Natural killer cell (primary cell): ENCODE results near the gene DPYD. TPM values are rescaled to one million over a fixed set of nuclear protein-coding genes. Genes with fewer than 3 reads are reported as not detected.

ENCODE experiments used
- ATAC-seq, 3 donors: fragments of 150-1000 bp in 2 of 3; fragments of 200-7000 bp in 1 of 3; cut with Tn5 transposase; 1 replicate in 1 of 3; 2 replicates in 2 of 3; pipeline ENCODE4 v1.10.0; 2021; ENCODE audit warnings: mild to moderate bottlenecking in 2 of 3, moderate library complexity in 2 of 3
- DNase-seq, 2 donors: peaks; one replicate each; pipeline versions ENCODE4 v3.0.0 to v3.0.0-alpha.2; 2013 to 2021; ENCODE audit warnings: mixed read lengths in 1 of 2
- H3K27ac ChIP-seq: one replicate; pipeline ENCODE4 v1.5.1; 2013; ENCODE audit warnings: mild to moderate bottlenecking, low read length
- H3K27me3 ChIP-seq: one replicate; pipeline ENCODE4 v1.6.1; 2013; ENCODE audit warnings: low read length; ENCODE audit not compliant: control insufficient read depth, insufficient read depth
- H3K36me3 ChIP-seq: one replicate; pipeline ENCODE4 v1.6.1; 2013; ENCODE audit warnings: low read length; ENCODE audit not compliant: control insufficient read depth, insufficient read depth
- H3K4me1 ChIP-seq: one replicate; pipeline ENCODE4 v1.6.1; 2013; ENCODE audit warnings: low read length; ENCODE audit not compliant: control insufficient read depth, insufficient read depth
- H3K4me3 ChIP-seq: one replicate; pipeline ENCODE4 v1.5.1; 2013; ENCODE audit warnings: low read length
- H3K9me3 ChIP-seq: one replicate; pipeline ENCODE4 v1.6.1; 2013; ENCODE audit warnings: low read length; ENCODE audit not compliant: control insufficient read depth, insufficient read depth
- H3K27ac Mint-ChIP-seq, 2 donors: one replicate each; pipeline ENCODE4 v1.8.0; 2022; ENCODE audit warnings: mild to moderate bottlenecking in 2 of 2, mixed read lengths in 2 of 2, moderate library complexity in 1 of 2
- H3K27me3 Mint-ChIP-seq, 2 donors: one replicate each; pipeline ENCODE4 v1.8.0; 2022; ENCODE audit warnings: low read depth in 2 of 2, mixed read lengths in 2 of 2
- H3K36me3 Mint-ChIP-seq: one replicate; pipeline ENCODE4 v1.8.0; 2022; ENCODE audit warnings: mixed read lengths
- H3K4me1 Mint-ChIP-seq, 2 donors: one replicate each; pipeline ENCODE4 v1.8.0; 2022; ENCODE audit warnings: mixed read lengths in 2 of 2
- H3K4me3 Mint-ChIP-seq: one replicate; pipeline ENCODE4 v1.8.0; 2022; ENCODE audit warnings: mild to moderate bottlenecking, moderate library complexity, mixed read lengths
- H3K9me3 Mint-ChIP-seq, 2 donors: one replicate each; pipeline ENCODE4 v1.8.0; 2022; ENCODE audit warnings: mixed read lengths in 2 of 2
- WGBS: methylation state at CpG from one replicate; pipeline ENCODE4 v1.1.7; 2013; ENCODE audit warnings: missing lambda C conversion rate; ENCODE audit not compliant: insufficient coverage; 5-methylcytosine and 5-hydroxymethylcytosine counted together
- intact Hi-C: fragments of 100-400 bp; cut with micrococcal nuclease; formaldehyde crosslinking; loops from one replicate; pipeline ENCODE4 v1.14.2; 2022
- total RNA-seq, 4 donors: library from RNA; stranded (reverse); fragments of 120-200 nt in 1 of 4; gene quantifications; one replicate each; pipeline versions ENCODE4 v1.2.3 to v1.2.4, GENCODE V29; 2013 to 2022
- TF ChIP-seq, protein P1 (sequence below): fragments of 200-600 bp; IDR thresholded peaks from one replicate; pipeline ENCODE4 v1.8.0; 2022; ENCODE audit warnings: antibody characterized with exemption

DPYD gene
- total RNA-seq, 3 donors from 2014 or later (not counting 1 experiment from before 2014, with no cell fraction given): 56.6 to 66.7 (median 56.9) TPM

DNA sequence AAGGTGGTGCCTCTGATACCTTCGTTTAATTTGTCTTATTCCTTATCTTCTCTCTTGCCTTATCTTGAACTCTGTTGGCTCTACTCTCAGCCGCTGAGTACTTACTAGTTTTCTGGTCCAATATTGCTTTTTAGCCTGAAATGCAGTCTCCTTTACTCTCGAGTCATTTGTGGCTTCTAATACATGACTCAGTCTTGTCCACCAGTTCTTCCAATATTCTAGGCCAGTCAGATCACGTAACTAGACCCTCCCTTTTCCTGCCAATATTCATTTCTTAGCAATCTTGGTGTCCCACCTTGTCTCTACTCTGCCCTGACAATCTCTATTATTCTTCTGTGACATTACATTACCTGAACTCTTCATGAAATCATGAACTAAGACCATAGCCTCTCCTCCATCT lies 555.8 kb downstream of the DPYD start:
- Histone ChIP-seq H3K27ac (no peak overlapping the region), H3K36me3 (no peaks in the 10 kb centered on the region), H3K9me3 (no peaks in the 10 kb centered on the region), H3K4me3 (no peak overlapping the region), H3K27me3 (no peaks in the 10 kb centered on the region), H3K4me1 (no peaks in the 10 kb centered on the region)
- Mint-ChIP-seq H3K36me3 (no peaks in the 10 kb centered on the region), H3K4me3 (no peak overlapping the region), H3K9me3 (peaks cover 0 to 5% of the 10 kb centered on the region in 2 donors), H3K4me1 (peaks cover 7 to 18% of the 10 kb centered on the region in 2 donors), H3K27me3 (no peaks in the 10 kb centered on the region), H3K27ac (no peak overlapping the region)
- DNase-seq: no peak
- TF ChIP-seq, protein P1, sequence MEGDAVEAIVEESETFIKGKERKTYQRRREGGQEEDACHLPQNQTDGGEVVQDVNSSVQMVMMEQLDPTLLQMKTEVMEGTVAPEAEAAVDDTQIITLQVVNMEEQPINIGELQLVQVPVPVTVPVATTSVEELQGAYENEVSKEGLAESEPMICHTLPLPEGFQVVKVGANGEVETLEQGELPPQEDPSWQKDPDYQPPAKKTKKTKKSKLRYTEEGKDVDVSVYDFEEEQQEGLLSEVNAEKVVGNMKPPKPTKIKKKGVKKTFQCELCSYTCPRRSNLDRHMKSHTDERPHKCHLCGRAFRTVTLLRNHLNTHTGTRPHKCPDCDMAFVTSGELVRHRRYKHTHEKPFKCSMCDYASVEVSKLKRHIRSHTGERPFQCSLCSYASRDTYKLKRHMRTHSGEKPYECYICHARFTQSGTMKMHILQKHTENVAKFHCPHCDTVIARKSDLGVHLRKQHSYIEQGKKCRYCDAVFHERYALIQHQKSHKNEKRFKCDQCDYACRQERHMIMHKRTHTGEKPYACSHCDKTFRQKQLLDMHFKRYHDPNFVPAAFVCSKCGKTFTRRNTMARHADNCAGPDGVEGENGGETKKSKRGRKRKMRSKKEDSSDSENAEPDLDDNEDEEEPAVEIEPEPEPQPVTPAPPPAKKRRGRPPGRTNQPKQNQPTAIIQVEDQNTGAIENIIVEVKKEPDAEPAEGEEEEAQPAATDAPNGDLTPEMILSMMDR: no peak
- 94% methylated on average over 4 of the region's 4 CpGs for WGBS
- ATAC-seq: no peak
- intact Hi-C loops: no loop called here

- ATAC-seq: no peak
- H3K9me3 ChIP-seq: no peaks in the 10 kb centered on the region
- H3K27me3 ChIP-seq: no peaks in the 10 kb centered on the region
- intact Hi-C loops: no loop called here
- H3K27ac ChIP-seq: no peak overlapping the region
- no peak overlapping the region for H3K27ac Mint-ChIP-seq
- TF ChIP-seq, protein P1: no peak
- H3K9me3 Mint-ChIP-seq: peaks cover 0 to 5% of the 10 kb centered on the region in 2 donors
- H3K4me1 Mint-ChIP-seq: peaks cover 7 to 14% of the 10 kb centered on the region in 2 donors
- no peaks in the 10 kb centered on the region for H3K36me3 Mint-ChIP-seq
- no peaks in the 10 kb centered on the region for H3K27me3 Mint-ChIP-seq
- no peak for DNase-seq
- no peaks in the 10 kb centered on the region for H3K36me3 ChIP-seq
- no peak overlapping the region for H3K4me3 ChIP-seq
- H3K4me3 Mint-ChIP-seq: no peak overlapping the region
- no peaks in the 10 kb centered on the region for H3K4me1 ChIP-seq
These were observed 556.7 kb downstream of the DPYD start for GRCh38 chr1:97364086-97364485.

DNA sequence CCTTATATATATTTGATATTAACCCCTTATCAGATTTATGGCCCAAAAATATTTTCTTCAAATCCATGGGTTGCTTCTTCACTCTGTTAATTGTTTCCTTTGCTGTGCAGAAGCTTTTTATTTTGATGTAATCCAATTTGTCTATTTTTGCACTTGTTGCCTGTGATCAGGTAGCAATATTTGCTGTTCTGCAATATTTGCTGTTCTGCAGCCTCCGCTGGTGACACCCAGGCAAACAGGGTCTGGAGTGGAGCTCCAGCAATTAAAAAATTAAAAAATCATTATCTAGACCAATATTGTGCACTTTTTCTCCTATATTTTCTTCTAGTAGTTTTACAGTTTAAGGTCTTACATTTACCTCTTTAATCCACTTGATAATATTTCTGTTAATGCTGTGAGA lies 564.5 kb downstream of the DPYD start:
- Histone ChIP-seq H3K4me1 (no peaks in the 10 kb centered on the region), H3K27ac (no peak overlapping the region), H3K27me3 (no peaks in the 10 kb centered on the region), H3K9me3 (peaks cover 2% of the 10 kb centered on the region), H3K4me3 (no peak overlapping the region), H3K36me3 (no peaks in the 10 kb centered on the region)
- Mint-ChIP-seq H3K4me3 (no peak overlapping the region), H3K9me3 (peaks cover 2 to 3% of the 10 kb centered on the region in 2 donors), H3K27me3 (no peaks in the 10 kb centered on the region), H3K36me3 (no peaks in the 10 kb centered on the region), H3K27ac (no peak overlapping the region), H3K4me1 (peaks cover 7 to 8% of the 10 kb centered on the region in 2 donors)
- intact Hi-C loops: no loop called here
- TF ChIP-seq, protein P1: no peak
- WGBS: 100% methylated on average over 1 of the region's 1 CpG
- ATAC-seq: no peak
- DNase-seq: no peak

DNA sequence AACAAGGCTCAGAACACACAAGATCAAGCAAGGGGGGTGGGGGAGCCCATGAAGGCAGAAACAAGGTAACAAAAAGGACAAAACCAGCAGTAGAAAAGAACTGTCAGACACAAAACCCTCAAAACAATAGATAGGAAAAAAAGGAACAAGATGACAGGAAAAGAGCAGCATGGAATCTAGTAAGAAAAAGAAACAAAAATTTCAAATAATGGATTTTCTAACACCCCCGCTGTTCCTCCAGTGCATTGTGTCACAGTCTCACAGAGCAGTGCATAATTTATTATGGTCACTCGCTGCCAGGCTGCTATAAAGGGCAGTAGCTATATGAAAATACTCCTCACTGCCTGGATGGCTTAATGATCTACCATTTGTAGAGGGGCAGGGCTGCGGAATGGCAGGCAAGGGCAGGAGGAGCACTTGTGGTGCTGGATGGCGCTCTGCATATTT lies 567.9 kb downstream of the DPYD start:
- H3K27me3 Mint-ChIP-seq: no peaks in the 10 kb centered on the region
- no peak overlapping the region for H3K4me3 Mint-ChIP-seq
- no peak overlapping the region for H3K27ac Mint-ChIP-seq
- ATAC-seq (no peak), DNase-seq (no peak)
- 96% methylated on average over 4 of the region's 4 CpGs for WGBS
- Histone ChIP-seq H3K4me3 (no peak overlapping the region), H3K27me3 (no peaks in the 10 kb centered on the region), H3K27ac (no peak overlapping the region), H3K36me3 (no peaks in the 10 kb centered on the region), H3K9me3 (no peaks in the 10 kb centered on the region), H3K4me1 (no peaks in the 10 kb centered on the region)
- TF ChIP-seq, protein P1: no peak
- intact Hi-C loops: no loop called here
- peaks cover 0 to 2% of the 10 kb centered on the region in 2 donors for H3K9me3 Mint-ChIP-seq
- H3K4me1 Mint-ChIP-seq: no peaks in the 10 kb centered on the region
- H3K36me3 Mint-ChIP-seq: no peaks in the 10 kb centered on the region
